GM10248 (cell line): ENCODE data around the gene KLK4.

Source experiments
- CTCF ChIA-PET: fragments of 300-600 bp; sonication (Branson Sonifier 250); formaldehyde crosslinking; extraction: SDS; loops from one replicate; lab custom pipeline; 2021; ENCODE audit warnings: antibody characterized with exemption; lab: Yijun Ruan, JAX
- POLR2A ChIA-PET: fragments of 350-650 bp; sonication (Branson Sonifier 250); formaldehyde crosslinking; extraction: SDS; loops from one replicate; lab custom pipeline; 2020; ENCODE audit warnings: antibody characterized with exemption; lab: Yijun Ruan, JAX
- DNase-seq: peaks from one replicate; pipeline ENCODE4 v3.0.0; 2012; ENCODE audit errors: extremely low spot score
- TF ChIP-seq, protein P1 (sequence below): IDR thresholded peaks from 2 replicates; pipeline ENCODE4 v1.5.1; 2012; ENCODE audit warnings: mild to moderate bottlenecking, low read depth; ENCODE audit errors: extremely low read depth, missing control alignments, control extremely low read depth

Gene KLK4

DNA sequence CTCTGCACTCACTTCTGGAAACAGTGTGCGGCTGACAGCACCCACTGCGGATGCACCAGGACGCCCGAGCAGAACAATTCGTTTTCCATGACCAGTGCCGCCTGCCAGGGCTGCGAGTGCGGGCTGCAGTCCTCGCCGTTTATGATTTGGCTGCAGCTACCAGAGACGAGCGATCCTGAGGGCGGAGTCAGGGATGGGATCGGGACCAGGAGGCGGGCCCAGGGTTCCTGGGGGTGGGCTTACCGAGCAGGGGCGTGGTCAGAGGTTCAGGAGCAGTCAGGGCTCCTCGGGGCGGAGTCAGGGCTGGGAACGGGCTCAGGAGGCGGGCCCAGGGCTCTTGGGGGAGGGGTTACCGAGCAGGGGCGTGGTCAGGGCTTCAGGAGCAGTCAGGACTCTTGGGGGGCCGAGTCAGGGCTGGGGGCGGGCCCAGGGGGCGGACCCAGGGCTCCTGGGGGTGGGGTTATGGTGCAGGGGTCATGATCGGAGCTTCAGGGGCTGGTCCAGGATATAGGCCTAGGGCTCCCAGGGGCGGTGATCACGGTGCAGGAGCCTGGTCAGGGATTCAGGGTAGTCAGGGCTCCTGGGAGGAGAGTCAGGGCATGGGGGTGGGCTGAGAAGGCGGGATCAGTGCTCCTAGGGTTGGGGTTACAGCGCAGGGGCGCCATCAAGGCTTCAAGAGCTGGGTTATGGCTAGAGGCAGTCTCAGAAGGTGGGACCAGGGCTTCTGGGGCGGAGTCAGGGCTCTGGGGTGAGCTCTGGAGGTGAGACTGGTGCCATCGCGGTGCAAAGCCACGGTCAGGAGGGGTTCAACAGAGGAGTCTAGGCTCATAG lies 1.7 kb downstream of the KLK4 start:
- ChIA-PET CTCF (interaction anchor here (1.2 to 3.6 kb wide), 4 partner anchors 8 to 114 kb away, joined by 3 to 31 read pairs (median 9); no protein-coding TSS in a partner anchor), POLR2A (interaction anchor here (1.2 kb wide), 1 partner anchor 105 kb away, joined by 3 read pairs; no protein-coding TSS in a partner anchor)
- TF ChIP-seq, protein P1, sequence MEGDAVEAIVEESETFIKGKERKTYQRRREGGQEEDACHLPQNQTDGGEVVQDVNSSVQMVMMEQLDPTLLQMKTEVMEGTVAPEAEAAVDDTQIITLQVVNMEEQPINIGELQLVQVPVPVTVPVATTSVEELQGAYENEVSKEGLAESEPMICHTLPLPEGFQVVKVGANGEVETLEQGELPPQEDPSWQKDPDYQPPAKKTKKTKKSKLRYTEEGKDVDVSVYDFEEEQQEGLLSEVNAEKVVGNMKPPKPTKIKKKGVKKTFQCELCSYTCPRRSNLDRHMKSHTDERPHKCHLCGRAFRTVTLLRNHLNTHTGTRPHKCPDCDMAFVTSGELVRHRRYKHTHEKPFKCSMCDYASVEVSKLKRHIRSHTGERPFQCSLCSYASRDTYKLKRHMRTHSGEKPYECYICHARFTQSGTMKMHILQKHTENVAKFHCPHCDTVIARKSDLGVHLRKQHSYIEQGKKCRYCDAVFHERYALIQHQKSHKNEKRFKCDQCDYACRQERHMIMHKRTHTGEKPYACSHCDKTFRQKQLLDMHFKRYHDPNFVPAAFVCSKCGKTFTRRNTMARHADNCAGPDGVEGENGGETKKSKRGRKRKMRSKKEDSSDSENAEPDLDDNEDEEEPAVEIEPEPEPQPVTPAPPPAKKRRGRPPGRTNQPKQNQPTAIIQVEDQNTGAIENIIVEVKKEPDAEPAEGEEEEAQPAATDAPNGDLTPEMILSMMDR, result no peak
- peak; percentile 88 for DNase-seq

DNA sequence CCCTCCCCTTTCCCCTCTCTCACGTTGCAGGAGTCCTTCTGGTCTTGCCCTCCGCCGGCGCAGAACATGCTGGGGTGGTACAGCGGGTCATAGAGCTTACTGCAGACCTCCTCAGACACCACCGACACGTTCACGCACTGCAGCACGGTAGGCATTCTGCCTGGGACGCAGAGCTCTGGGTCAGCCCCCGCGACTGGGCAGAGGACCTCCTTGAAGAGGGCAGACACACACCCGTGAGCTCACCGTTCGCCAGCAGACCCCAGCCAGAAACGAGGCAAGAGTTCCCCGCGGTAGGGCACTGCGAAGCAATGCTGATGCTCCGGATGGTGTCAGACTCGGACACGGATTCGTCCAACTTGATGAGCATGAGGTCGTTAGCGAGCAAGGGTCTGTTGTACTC lies 2.9 kb downstream of the KLK4 start:
- ChIA-PET CTCF (interaction anchor here (1.5 to 3.6 kb wide), 3 partner anchors 10 to 16 kb away, joined by 3 to 31 read pairs (median 15); no protein-coding TSS in a partner anchor), POLR2A (no interaction called here)
- DNase-seq, result no peak
- TF ChIP-seq, protein P1, result no peak

DNA sequence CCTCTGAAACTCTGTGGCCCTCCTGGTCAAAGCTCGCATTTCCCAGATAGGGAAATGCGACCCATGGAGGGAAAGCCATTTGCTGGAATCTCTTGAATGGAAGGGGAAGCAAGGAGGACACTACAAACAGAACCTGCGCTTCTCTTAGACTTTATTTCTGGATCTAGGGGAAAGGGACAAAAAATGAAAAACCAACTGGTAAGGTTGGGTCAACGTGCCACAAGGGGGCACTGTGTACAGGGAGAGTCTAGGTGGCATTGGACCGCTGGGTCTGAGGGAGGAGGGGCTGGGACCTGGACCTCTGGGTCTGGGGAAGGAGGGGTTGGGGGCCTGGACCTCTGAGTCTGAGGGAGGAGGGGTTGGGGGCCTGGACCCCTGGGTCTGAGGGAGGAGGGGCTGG lies 5.0 kb downstream of the KLK4 start:
- TF ChIP-seq, protein P1, result peak; percentile 36
- ChIA-PET POLR2A (no interaction called here), CTCF (interaction anchor here (0.8 to 1.7 kb wide), 11 partner anchors 8 to 549 kb away, joined by 3 to 12 read pairs (median 4); partner anchors contain the start of gene KLK2)
- DNase-seq, result peak; percentile 46

DNA sequence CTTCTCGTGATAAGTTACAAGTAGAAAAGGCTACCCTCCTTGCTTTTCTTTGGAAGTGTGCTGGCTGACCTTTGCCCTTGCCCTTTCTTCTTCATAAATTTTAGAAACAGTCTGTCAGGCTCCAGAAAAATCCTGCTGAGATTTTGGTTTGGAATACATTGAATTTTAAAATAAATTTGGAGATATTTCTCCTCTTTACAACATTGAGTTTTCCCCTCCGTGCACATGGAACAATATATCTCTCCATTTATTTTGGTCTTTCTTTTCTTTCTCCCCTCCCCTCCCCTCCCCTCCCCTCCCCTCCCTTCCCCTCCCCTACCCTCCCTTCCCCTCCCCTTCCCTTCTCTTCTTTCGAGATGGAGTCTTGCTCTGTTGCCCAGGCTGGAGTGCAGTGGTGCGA lies 8.6 kb downstream of the KLK4 start:
- no peak for DNase-seq
- POLR2A ChIA-PET, result no interaction called here
- CTCF ChIA-PET, result no interaction called here
- TF ChIP-seq, protein P1, result no peak

DNA sequence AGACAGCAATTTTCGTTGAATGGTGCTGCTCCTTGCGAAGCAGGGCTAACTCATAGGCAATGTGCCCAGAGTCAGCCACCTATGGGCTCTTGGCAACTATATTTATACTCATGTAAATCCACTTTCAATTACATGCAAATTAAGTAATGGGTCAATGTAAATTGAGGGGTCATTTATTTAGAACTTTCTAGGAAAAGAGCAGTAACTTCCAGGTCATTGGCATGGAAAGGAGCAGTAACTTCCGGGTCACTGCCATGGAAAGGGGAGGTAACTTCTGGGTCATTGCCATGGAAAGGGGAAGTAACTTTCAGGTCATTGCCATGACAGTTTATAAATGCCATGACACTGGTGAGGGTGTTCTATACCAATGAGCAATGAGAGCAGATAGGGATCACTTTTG lies 11.6 kb downstream of the KLK4 start:
- ChIA-PET CTCF (interaction anchor here (1.4 to 2.9 kb wide), 3 partner anchors 8 to 542 kb away, joined by 6 to 15 read pairs (median 14); no protein-coding TSS in a partner anchor), POLR2A (no interaction called here)
- TF ChIP-seq, protein P1, result no peak
- no peak for DNase-seq

DNA sequence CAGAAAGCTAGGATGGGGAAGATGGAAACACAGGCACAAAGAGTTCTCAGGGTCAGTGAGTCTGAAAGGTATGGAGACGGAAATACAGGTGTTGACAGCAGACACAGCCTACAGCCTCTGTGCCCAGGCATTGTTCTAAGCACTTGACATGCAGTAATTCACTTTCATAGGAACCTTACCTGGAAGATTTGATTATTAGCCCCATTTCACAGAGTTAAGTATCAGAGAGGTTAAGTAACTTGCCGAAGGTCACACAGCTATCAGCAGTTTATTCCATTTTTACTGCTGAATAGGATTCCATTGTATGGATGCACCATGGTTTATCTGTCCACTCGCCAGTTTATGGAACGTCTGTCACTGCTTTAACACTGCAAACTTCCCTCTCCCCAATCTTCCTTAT lies 13.2 kb downstream of the KLK4 start:
- ChIA-PET CTCF (interaction anchor here (1.0 to 2.9 kb wide), 5 partner anchors 8 to 24 kb away, joined by 3 to 15 read pairs (median 4); no protein-coding TSS in a partner anchor), POLR2A (no interaction called here)
- TF ChIP-seq, protein P1, result no peak
- DNase-seq, result no peak
